NCI-H1092 (cell line): ENCODE data around the gene TXNL4A.

Source experiments
- DNase-seq: peaks from one replicate; lab custom pipeline; 2025; lab: John Stamatoyannopoulos, UW

TXNL4A gene

GRCh38 chr18:79935098-79935480 lies 53.3 kb downstream of the TXNL4A start:
- no peak for DNase-seq

DNA sequence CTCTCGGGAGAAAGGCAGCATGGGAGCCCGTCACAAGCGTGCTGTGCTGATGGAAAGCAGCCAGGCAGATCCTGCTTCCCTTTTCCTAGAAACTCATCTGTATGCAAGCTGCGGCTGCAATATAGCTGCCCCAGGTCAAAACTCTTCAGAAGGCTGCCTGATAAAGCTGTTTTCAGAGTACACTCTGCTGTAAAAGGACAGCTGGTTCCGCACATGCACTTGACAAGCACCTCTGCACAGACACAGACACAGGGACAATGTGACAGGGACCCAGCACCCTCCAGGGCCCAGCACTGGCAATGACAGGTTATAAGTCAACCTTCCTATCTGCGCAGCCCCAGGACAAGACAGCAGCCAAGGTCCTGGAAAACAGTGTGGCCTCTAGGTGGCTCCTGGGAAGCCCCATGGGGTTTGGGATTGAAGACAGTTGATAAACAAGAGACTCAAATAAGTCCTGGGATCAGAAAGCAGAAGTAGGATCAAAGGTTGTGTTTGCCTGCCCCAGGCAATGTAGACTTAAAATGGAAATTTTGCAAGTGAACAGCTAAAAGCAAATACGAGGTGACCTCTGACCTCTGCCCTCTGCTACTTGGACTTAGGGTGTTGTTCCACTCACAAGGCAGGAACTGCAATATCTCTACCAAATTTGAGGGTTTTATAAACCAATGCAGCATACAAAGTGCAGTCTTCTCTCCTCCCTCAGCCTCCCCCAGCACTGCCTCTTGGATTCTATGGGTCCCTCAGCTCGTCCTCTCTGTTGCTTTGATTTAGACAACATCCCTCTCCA lies 53.9 kb downstream of the TXNL4A start:
- no peak for DNase-seq

DNA sequence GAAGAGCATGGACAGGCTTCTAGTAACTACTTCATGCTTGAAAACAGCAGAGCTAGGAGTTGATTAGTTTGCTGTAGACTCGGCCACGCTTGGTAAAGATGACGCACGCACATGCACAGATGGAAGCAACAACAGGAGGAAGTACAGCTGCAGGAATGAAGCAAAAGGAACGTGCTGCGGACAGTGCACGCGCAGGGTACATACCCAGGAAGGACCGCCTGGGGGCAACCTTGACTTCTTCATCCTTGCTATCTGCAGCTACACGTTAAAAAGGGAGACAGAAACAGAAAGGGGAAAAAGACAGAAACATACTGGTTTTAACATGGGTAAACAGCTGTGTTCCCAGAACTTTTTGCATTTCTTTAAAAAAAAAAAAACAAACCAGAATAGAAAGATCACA lies 54.6 kb downstream of the TXNL4A start:
- DNase-seq = no peak

- no peak for DNase-seq
Measured at GRCh38 chr18:79932907-79933306, 55.5 kb downstream of the TXNL4A start.

DNA sequence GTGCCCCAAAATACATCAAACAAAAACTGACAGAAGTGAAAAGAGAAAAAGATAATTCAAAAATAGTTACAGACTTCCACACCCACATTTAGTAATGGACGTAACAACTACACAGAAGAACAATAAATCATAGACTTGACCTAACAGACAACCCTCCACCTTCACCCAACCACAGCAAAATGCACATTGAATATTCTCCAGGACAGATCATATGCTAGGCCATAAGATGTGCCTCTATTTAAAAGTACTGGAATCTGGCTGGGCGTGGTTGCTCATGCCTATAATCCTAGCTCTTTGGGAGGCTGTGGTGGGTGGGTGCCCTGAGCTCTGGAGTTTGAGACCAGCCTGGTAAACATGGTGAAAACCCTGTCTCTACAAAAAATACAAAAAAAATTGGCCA lies 56.9 kb downstream of the TXNL4A start:
- DNase-seq = no peak

DNA sequence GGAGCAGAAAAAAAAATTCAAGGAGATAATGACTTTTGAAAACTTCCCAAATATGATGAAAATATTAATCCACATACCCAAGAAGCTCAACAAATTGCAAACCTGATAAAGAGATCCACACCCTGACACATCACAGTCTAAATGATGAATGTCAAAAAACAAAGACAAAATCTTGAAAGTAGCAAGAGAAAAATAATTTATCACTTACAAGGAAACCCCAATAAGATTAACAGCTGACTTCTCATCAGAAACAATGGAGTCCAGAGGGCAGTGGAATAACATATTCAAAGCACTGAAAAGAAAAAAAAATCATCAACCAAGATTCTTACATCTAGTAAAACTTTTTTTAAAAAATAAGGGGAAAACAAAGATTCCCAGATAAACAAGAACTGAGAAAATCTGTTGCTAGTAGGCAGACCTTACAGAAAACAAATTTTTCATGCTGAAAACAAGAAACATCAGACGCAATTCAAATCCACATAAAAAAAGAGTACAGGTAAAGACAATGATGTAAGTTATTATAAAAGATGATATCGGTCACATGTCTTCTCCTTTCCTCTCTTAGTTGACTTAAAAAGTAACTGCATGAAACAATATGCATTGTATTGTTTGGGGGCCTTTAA lies 58.2 kb downstream of the TXNL4A start:
- no peak for DNase-seq

DNA sequence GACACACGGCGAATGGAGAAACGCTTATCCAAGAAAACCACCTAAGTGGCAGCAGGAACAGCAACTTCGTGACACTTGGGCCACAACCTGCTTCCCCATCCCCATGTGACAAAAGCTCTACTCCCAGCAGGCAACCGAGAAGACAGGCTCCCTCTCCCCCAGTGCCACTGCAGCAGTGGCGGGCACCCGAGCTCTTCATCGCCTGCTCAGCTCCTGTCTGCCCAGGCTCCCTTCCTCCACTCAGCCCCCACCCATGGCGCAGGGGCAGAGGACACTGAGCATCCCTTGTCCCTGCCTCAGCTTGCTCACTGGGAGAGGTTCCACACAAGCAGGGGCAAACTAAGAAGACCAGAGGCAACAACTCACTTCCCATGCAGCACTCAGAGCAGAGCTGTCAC lies 59.8 kb downstream of the TXNL4A start:
- DNase-seq = no peak

DNA sequence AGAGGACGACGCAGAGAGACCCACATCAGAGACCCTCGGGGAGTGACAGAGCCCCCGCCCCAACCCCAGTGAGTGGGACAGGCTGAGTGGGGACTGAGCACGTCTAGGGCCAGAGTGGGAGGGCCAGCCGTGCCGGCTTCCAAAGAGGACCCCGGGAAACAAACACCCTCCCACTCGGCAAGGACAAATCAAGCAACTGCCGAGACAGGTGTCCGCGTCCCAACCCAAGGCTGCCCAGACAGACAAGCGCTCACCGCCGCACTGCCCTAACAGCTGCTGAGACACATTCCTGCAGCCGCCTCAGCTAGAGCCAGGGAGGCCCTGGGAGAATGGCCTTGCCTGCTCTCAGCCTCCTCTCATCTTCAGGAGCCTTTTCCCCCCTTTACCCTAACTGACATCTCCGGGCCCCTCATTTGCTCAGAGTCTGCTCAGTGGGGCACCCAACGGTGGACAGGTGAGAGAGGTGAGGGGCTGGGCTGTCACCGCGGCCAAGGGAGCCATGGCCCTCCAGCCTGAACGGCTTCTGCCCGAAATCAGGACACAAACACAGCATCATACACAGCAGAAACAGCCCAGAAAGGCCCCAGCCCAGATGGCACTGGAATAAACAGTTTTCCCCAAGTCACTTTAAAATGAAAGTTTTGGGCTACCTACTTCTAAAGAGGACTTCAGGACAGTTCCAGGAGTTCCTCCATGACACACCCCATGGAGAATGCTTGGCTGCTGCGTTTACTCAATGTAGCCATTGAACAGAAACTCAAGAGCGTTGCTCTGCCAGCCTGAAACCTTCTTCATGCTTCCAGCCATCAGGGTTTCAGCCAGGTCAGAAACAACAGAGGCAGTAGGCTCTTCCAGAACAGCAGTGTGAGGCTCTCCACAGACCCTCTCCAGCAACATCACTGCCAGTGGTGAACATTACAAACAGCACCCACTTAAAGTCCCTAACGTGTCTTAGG lies 60.5 kb downstream of the TXNL4A start:
- DNase-seq = no peak

DNA sequence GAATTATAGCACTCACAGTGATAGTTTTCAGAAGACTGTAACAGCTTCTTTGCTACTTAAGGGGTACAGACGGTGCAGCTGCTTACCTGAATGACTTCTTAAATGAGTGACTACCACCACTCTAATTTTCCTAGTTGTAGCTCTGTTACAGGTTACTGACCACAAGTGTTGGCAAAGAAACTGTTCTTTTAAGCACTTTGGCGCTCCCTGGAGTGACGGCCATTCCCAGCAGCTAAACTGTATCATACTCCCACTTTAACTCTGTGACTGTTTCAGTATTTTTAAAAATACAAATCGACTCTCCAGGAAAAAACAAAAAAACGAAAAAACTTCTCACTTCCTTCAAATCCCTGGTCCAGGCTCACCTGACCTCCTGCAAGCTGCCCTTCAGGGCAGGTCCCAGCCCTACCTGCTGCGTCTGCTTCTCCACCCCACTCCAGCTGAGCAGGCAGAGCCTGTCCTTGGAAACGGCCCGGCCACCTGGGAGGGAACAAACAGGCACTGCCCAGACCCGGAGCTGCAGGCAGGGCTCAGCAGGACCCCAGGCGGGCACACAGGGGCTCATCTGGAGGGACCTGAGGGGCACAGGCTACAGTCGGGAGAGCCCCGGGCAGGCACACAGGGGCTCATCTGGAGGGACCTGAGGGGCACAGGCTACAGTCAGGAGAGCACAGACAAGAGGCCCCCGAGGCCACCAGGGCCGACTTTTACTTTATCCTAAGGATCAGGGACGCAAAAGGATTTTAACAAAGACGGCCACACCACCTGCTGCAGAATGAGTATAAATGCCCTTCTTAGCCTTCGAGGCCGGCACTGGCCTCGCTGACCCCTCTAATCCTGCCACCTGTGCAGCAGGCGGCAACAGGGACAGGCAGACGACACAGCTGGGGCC lies 61.4 kb downstream of the TXNL4A start:
- no peak for DNase-seq

DNA sequence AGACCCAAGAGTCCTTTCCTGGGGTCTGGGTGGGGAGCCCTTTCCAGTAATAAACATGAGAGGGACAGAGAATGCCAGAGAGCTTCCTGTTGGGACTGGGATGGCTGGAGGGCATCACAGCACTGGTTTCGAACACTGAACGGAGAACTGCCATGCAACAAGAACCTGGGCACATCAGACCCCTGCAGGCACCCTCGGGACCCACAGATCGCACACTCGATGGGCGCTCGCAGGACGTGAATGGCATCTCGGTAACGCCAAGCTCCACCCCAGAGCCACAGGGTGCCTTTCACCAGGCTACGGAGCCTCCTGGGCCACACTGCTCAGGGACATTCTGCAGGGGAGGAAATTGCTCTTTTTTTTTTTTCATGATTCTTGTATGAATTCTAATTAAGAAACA lies 62.1 kb downstream of the TXNL4A start:
- no peak for DNase-seq

GRCh38 chr18:79924814-79925731 lies 63.3 kb downstream of the TXNL4A start:
- peak; percentile 71 for DNase-seq

GRCh38 chr18:79923896-79924585 lies 64.3 kb downstream of the TXNL4A start:
- DNase-seq = no peak

DNA sequence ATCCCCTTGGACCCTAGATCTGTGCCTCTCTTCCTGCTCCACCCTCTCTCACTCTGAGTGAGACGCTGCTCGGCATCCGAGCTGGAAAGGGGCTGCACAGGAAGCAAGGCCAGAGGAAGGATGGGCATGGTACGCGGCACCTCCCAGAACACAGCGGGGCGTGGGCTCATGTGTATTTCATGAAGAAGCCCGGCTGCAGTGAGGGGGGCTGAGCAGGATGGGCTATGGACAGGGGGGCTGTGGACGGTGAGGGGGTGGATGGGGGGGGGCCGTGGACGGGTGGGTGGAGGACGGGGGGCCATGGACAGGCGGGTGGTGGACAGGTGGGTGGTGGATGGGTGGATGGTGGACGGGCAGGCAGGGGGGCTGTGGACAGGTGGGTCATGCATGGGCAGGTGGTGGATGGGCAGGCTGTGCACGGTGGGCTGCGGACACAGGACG lies 65.4 kb downstream of the TXNL4A start:
- no peak for DNase-seq

DNA sequence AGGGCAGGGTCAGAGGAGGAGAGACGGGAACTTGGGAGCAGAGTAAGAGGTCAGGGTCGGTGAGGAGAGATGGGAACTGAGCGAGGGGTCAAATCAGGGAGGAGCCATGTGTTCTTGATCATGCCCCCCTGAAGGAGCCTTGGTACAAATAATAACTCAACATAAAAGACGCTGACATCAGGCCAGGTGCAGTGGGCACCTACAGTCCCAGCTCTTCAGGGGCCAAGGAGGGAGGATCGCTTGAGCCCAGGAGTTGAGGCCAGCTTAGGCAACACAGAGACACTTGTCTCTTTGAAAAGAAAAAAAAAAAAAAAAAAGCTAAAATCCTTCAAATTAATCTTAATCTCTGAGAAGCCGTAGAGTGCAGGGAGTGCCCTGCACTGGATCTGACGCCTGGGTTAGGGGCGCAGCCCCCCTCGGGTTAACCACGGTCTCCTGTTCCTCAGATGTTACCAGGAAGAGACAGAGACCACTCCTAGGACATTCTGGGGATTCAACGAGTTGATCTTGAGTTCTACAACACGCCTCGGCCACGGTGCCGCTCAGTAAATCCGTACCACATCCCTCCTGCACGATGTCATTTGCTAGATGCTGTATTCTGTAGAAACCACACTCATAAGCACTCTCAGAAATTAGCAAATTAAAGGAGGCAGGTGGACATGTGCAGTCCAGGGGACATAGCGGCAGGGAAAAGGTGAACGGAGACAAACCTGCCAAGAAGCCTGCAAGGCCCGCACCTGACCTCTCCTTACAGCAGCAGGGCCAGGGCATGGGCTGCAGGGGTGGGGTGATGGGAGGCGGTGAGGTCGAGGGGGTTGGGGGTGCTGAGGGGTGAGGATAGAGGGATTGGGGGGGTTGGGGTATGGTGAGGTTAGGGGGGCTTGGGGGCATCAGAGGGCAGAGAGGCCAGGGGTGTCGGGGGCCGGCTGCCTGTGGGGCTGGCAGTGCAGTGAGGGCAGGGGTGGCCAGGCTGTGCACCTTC lies 66.1 kb downstream of the TXNL4A start:
- DNase-seq = no peak
